Endothelial cell of umbilical vein (primary cell): ENCODE data around the gene EP400.

Experiments
- EZH2 ChIP-seq: IDR thresholded peaks from 2 replicates; pipeline ENCODE4 v1.6.1; 2012; ENCODE audit warnings: borderline replicate concordance, low read depth, mild to moderate bottlenecking, moderate library complexity, low read length, inconsistent platforms; ENCODE audit not compliant: severe bottlenecking
- FOS ChIP-seq: IDR thresholded peaks from 2 replicates; pipeline ENCODE4 v1.6.1; 2011; ENCODE audit warnings: mild to moderate bottlenecking, low read length, moderate library complexity, borderline replicate concordance; ENCODE audit not compliant: insufficient read depth
- JUN ChIP-seq: IDR thresholded peaks from 2 replicates; pipeline ENCODE4 v1.6.1; 2011; ENCODE audit warnings: borderline replicate concordance, low read depth; ENCODE audit not compliant: insufficient read length, insufficient read depth
- MYC ChIP-seq: IDR thresholded peaks from one replicate; pipeline ENCODE4 v1.6.1; 2011; ENCODE audit warnings: mild to moderate bottlenecking, low read depth, low read length
- POLR2A ChIP-seq: IDR thresholded peaks from 2 replicates; pipeline ENCODE4 v1.6.1; 2012; ENCODE audit warnings: low read depth, mild to moderate bottlenecking, control low read depth, low read length
- POLR2AphosphoS5 ChIP-seq: IDR thresholded peaks from 2 replicates; pipeline ENCODE4 v1.6.1; 2012; ENCODE audit warnings: low read depth, mild to moderate bottlenecking, control low read depth, low read length, moderate library complexity; ENCODE audit not compliant: insufficient read depth
- TF ChIP-seq, protein P1 (sequence below), 2 donors: IDR thresholded peaks; 1 replicate in 1 of 2; 2 replicates in 1 of 2; pipeline ENCODE4 v1.5.1; 2011; ENCODE audit warnings: low read length in 2 of 2, mild to moderate bottlenecking in 2 of 2, moderate library complexity in 2 of 2, control low read depth in 1 of 2, inconsistent platforms in 1 of 2, low read depth in 1 of 2; ENCODE audit not compliant: insufficient read depth in 1 of 2; ENCODE audit errors: extremely low read depth in 1 of 2

DNA sequence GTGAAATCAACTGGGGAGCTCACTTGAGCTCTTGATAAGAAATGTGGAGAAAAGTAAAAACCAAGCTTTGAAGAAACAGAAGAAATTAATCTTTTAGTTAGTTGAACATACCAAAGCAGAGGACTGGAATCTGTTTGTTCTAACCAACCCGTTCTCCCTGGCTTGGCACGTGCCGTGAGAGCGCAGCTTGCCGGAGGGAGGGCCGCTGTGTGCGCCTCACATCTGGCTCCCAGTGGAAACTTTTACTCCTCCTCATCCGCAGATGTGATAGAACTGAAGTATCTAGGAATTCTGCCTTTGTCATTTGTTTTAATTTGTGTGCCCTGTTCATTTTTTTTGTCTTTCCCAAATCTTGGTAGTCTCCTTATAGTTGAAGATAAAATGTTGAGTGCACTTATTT is 129.5 kb downstream of the EP400 start:
- TF ChIP-seq, protein P1, sequence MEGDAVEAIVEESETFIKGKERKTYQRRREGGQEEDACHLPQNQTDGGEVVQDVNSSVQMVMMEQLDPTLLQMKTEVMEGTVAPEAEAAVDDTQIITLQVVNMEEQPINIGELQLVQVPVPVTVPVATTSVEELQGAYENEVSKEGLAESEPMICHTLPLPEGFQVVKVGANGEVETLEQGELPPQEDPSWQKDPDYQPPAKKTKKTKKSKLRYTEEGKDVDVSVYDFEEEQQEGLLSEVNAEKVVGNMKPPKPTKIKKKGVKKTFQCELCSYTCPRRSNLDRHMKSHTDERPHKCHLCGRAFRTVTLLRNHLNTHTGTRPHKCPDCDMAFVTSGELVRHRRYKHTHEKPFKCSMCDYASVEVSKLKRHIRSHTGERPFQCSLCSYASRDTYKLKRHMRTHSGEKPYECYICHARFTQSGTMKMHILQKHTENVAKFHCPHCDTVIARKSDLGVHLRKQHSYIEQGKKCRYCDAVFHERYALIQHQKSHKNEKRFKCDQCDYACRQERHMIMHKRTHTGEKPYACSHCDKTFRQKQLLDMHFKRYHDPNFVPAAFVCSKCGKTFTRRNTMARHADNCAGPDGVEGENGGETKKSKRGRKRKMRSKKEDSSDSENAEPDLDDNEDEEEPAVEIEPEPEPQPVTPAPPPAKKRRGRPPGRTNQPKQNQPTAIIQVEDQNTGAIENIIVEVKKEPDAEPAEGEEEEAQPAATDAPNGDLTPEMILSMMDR (IDR thresholded peaks at IDR 0.05; ENCODE audit: extremely low read depth in 1 of 2, insufficient read depth in 1 of 2, low read depth in 1 of 2, low read length in 2 of 2) = no peak
- TF ChIP-seq MYC (no peak), POLR2AphosphoS5 (no peak), FOS (no peak), POLR2A (no peak), JUN (no peak), EZH2 (no peak)
